GM18873 (cell line): ENCODE measurements around the gene AKAP9.
"Not testable (repeated sequence)": the region's sequence is repeated elsewhere in the genome, so short reads cannot be mapped to it uniquely, and the experiment has no call there.

Source experiments
- ATAC-seq: cut with Tn5 transposase; IDR thresholded peaks from one replicate; pipeline ENCODE4 v1.9.1; 2021; ENCODE audit warnings: mild to moderate bottlenecking, moderate library complexity, moderate number of reproducible peaks; ENCODE audit not compliant: unreplicated experiment, low FRiP score

Gene AKAP9

GRCh38 chr7:91940572-91941341, at the start of gene AKAP9:
AKAP9 (plus strand) TSS chr7:91940862; CDS start chr7:91941100, 238 bp downstream.
- peak; percentile 92 for ATAC-seq

- no peak for ATAC-seq
Measured at GRCh38 chr7:91892099-91892705, 48.5 kb upstream of the AKAP9 start.

GRCh38 chr7:91892821-91893340, 47.8 kb upstream of the AKAP9 start:
- ATAC-seq = no peak

- not testable (repeated sequence) for ATAC-seq
Measured at GRCh38 chr7:91893699-91894098, 47.0 kb upstream of the AKAP9 start.

GRCh38 chr7:91894781-91895480, 45.7 kb upstream of the AKAP9 start:
- no peak for ATAC-seq

- ATAC-seq = no peak
Measured at GRCh38 chr7:91898240-91898992, 42.2 kb upstream of the AKAP9 start.

GRCh38 chr7:91899563-91899962, 41.1 kb upstream of the AKAP9 start:
- ATAC-seq = no peak

- no peak for ATAC-seq
Measured at GRCh38 chr7:91910171-91910570, 30.5 kb upstream of the AKAP9 start.

- no peak for ATAC-seq
Measured at GRCh38 chr7:91911121-91911520, 29.5 kb upstream of the AKAP9 start.

GRCh38 chr7:91912494-91912893, 28.2 kb upstream of the AKAP9 start:
- ATAC-seq = no peak

- no peak for ATAC-seq
Measured at GRCh38 chr7:91913612-91914011, 27.1 kb upstream of the AKAP9 start.

- ATAC-seq = no peak
Measured at GRCh38 chr7:91915401-91916050, 25.1 kb upstream of the AKAP9 start.

GRCh38 chr7:91916051-91916440, 24.6 kb upstream of the AKAP9 start:
- ATAC-seq = no peak

GRCh38 chr7:91918356-91918755, 22.3 kb upstream of the AKAP9 start:
- no peak for ATAC-seq

GRCh38 chr7:91922857-91923256, 17.8 kb upstream of the AKAP9 start:
- ATAC-seq = no peak

GRCh38 chr7:91927912-91928311, 12.8 kb upstream of the AKAP9 start:
- ATAC-seq = no peak

GRCh38 chr7:91929463-91929862, 11.2 kb upstream of the AKAP9 start:
- peak; percentile 91 for ATAC-seq

GRCh38 chr7:91940171-91940570, 491 bp upstream of the AKAP9 start:
- ATAC-seq = no peak

- peak; percentile 42 for ATAC-seq
Measured at GRCh38 chr7:91941450-91941849, 788 bp downstream of the AKAP9 start.

GRCh38 chr7:91942312-91942711, 1.6 kb downstream of the AKAP9 start:
- ATAC-seq = no peak
